Keratinocyte (primary cell): ENCODE results near the gene RELA.

Experiments used
- CTCF ChIP-seq, 3 experiments: IDR thresholded peaks in 1 of 3; conservative IDR thresholded peaks in 1 of 3; optimal IDR thresholded peaks in 1 of 3; 2 replicates in 2 of 3; 3 replicates in 1 of 3; pipeline versions ENCODE3 to v1.5.1; 2011; ENCODE audit warnings: low read length in 3 of 3, mild to moderate bottlenecking in 3 of 3, moderate library complexity in 2 of 3, control low read depth in 1 of 3, inconsistent platforms in 1 of 3; ENCODE audit not compliant: insufficient read depth in 2 of 3; ENCODE audit errors: extremely low read depth in 1 of 3
- EZH2 ChIP-seq: IDR thresholded peaks from one replicate; pipeline ENCODE4 v1.6.1; 2012; ENCODE audit warnings: inconsistent platforms, mild to moderate bottlenecking, low read length, moderate library complexity

- TF ChIP-seq CTCF (optimal IDR thresholded peaks at IDR 0.05 in 1 of 3, IDR thresholded peaks at IDR 0.05 in 1 of 3, conservative IDR thresholded peaks at IDR 0.05 in 1 of 3; ENCODE audit: extremely low read depth in 1 of 3, insufficient read depth in 2 of 3, low read length in 3 of 3), result no peak
- no peak for TF ChIP-seq EZH2
Measured at GRCh38 chr11:65710421-65710820, 47.7 kb upstream of the RELA start.
